Raji (cell line): ENCODE results near the gene WDR45B.

Source experiments
- POLR2A ChIP-seq: IDR thresholded peaks from 2 replicates; pipeline ENCODE4 v1.6.1; 2011; ENCODE audit warnings: low read depth, low read length, control low read depth; ENCODE audit not compliant: insufficient read depth

Gene WDR45B

DNA sequence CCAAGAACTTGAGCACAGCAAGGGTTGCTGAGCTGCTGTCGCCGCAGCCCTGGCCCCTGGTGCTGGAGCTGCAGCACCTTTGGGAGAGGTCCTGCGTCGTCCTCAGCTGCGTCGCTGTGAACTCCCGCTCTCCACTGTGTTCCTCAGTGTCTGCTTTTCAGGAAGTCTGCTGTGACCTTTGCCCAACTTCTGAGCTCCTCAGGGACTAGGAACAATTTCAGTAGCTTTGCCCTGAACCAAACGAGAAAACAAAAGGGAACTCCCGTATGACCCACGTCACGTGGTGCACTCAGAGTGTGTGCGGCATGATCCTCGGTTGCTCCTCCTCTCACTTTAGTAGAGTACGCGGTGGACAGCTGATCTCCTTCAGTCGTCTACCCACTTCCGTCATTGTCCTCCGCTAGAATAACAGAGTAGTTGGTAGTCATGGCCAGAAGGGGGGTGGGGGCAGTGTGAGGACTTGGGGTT, 44.2 kb downstream of the WDR45B start:
- no peak for TF ChIP-seq POLR2A

DNA sequence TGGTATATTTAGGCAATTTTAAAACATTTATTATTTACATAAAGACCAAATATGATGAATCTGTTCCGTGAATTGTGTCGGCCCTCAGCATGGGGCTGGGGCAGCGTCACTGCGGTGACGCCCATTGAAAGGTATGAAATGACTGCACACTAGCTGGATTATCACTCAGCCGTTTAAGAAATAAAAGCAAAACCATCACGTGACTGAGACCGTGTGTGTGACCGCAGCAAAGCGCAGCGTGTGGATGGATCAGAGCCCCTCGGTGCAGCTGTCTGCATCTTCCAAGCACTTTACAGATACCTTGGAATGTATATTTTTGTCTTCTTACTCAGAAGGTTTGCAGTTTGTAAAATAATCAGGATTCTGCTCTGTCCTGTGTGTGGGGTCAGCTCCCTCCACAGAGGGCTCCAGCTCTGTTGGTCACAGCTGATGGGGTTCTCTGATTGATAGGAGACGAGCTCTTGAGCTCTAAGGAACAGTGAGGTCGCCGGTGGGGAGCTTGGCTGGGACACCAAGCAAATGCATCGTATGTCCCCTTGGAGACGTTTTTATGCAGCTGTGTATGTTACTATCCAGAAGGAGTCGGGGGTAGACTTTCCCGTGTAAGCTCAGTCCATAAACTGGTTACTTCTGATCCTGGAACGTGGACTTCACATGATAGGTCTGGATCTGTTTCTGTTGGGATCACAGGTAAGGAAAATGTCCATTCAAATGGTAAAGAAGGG, 45.1 kb downstream of the WDR45B start:
- TF ChIP-seq POLR2A: no peak

DNA sequence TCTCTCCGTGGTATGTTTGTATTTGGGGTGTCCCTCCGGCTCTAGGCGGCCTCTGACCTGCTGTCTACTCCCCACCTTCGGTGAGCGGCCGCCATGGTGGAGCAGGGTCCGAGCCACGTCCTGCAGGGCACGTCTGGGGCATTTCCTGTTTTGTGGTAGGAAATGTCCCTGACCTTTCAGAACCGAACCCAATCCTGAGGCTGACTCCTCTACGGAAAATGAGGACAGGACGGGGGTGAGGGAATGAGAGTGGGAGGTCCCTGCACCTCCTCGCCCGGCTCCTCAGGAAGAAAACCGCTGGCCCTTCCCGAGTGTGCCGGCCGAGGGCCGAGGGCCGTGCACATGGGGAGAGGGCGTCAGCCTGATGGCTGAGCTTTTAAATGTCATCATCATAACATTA, 45.8 kb downstream of the WDR45B start:
- no peak for TF ChIP-seq POLR2A

DNA sequence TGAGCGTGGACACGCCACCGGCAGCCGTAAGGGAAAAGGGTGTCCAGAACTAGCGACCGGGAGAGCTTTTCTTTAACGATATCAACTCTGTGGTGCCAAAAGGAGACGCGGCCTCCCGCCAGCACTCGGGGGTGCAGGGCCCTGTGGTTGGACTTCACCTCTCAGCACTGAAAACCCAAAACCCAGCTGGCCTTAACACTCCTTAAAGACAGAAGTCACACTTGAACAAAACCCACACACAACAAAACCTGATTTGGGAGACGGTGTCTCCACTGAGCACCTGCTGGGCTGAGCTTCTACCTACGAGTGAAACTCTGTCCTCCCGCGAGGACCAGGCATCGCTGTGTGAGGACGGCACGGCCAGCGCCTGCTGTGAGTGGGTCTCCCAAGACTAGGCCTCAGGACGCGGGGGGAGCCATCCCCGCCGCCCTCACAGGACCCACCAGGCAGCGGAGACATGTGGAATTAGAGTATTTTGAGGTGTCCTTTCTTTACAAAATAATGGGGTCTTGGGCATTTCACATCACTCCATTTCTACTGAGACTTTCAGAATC, 46.7 kb downstream of the WDR45B start:
- no peak for TF ChIP-seq POLR2A

DNA sequence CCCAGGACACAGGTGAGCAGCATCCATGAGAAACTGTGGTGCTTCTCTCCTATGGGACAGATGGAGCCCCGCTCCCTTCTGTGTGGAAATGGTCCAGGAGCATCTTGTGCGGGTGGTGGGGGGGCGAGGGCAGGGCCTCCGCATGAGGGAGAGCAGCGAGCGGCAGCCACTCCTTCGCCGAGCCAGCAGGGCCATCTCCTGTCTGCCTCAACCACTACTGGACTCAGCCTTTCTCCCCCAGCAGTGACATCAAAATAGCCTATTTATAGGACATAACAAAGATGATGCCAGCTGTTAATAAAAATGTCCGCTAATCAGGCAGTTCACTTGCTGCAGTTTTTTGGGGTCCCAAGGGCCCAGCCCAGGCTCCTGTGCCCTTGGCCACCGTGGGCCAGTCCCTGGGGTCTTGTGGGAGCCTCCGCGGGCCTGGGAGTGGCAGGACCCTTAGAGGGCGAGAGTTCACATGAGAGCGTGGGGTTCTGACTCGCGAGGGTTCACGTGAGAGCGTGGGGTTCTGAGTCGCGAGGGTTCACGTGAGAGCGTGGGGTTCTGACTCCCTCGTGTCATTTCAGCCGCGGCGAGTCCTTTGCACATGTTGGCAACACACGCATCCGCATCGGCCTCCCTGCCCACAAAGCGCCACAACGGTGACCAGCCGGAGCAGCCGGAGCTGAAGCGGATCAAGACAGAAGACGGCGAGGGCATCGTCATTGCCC, 47.4 kb downstream of the WDR45B start:
- no peak for TF ChIP-seq POLR2A

DNA sequence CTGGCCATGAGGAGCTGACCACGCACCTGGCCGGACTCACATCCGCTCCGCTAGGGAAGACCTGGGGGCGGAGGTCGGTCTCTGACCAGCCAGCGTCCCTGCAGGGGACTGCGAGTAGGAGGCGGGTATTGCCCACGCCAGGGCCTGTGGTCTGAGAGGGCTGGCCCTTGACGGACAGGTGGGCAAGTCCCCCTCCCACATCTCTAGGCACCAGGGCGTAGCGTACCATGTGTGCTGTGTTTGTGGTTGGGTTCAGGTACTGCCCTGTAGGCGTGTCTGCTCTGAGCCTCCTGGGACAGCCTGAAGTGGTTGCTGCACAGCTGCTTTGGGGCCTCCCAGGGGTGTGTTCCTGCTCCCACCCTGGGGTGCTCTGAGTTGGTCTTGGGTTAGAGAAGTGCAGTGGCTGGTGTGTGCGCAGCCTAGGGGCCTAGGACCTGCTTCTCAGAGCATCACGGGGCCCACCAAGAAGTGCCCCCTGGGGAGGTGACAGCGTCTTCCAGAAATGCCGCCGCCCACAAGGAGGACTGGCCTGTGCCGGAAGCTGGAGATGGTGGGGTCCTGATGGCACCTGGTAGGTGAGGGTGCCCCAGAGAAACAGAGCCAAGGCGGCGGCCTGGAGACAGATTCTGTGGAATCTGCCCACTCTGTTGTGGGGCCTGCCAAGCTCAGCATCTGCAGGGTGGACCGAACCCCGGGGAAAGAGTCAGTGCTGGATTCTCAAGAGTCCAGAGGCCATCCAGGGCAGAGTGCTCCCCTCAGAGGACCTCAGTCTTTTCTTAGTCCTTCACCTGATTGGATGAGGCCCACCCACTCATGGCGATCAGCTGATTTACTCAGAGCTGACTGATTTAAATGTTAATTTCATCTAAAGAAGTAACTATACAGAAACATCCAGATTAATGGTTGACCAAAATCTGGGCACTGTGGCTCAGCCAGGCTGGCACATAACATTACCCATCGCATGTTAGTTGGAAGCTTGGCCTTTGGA, 48.3 kb downstream of the WDR45B start:
- no peak for TF ChIP-seq POLR2A

DNA sequence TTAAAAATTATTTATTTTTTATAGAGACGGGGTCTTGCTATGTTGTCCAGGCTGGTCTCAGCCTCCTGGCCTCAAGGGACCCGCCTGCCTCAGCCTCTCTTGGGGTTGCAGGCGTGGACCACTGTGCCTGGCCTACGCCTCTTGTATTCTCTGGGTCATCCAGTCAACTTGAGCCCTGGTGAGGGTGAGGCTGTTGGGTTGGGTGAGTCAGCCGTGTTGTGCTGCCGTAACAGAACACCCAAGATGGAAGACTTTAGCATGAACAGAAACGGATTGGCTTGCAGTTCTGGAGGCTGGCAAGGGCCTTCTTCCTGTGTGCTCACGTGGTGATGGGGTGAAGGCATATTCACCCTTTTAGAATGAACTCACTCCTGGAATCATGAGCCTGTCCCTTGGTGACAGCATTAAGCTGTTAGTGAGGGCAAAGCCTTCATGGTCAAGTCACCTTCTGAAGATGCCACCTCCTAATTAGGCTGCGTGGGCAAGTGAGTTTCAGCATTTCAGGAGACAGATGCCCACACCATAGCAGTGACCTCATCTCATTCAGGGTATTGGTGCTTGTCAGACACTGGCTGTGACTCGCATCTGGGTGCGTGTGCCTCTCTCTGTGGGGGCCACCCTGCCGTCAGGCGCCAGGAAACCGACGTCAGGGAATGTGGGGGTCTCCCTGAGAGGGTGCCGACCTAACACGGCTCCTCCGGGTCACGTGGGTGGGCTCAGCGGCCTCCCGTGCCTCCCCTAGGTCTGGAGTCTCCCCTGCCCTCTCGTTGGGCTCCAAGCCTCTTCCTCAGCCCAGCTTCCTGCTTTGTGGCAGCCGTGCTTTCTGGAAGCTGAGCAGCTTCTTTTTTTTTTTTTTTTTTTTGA, 49.8 kb downstream of the WDR45B start:
- no peak for TF ChIP-seq POLR2A

DNA sequence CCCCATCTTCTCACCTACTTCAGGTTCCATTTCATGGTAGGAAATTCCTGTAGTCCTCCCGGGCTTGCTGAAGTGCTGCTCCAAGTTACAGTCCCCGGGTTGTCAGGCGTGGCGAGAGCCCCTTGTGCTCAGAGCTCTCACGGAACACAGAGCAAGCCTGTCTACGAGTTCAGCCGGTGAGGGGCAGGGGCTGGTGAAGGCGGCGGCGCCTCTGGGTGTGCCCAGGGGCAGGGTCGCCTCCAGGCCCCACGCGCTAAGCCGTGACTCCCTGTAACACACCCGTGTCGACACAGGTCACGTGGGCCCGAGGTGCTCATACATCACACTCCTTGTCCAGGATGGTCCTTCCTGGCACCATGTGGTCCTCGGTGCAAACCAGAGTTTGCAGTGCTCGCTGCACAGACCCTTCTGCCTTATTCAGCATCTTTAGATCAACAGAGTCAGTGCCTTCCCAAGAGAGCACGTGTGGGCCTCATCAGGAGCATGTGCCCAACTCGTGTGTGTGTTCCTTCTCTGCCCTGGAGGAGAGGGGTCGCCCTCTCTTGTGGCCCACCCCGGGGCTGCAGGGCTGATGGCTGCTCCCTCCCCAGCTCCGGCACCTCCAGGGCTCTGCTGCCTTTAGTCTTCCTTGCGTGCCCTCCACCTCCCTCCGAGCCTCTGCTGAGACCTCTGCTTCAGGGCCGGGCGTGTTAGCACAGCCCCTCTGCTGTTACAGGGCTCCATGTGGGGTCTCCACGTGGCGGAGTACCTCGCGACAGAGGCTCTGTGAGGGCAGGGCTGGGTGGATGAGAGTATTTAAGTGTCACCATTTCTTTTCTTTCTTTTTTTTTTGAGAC, 51.2 kb downstream of the WDR45B start:
- TF ChIP-seq POLR2A: no peak

DNA sequence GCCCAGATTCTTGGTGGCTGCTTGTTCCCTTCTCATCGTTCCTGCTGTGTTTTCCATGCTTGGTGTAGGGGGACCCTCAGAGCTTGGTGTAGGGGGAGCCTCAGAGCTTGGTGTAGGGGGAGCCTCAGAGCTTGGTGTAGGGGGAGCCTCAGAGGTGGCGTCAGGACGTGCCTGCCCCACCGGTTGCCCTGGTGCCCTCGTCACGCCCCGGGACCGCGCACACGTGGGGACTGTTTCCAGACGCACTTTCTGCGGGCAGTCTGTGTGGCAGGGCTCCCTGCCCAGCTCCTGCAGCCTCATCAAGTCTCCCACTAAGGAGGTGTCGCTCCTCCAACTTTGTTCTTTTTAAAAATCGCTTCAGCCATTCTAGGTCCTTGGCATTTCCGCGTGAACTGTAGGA, 51.9 kb downstream of the WDR45B start:
- no peak for TF ChIP-seq POLR2A

DNA sequence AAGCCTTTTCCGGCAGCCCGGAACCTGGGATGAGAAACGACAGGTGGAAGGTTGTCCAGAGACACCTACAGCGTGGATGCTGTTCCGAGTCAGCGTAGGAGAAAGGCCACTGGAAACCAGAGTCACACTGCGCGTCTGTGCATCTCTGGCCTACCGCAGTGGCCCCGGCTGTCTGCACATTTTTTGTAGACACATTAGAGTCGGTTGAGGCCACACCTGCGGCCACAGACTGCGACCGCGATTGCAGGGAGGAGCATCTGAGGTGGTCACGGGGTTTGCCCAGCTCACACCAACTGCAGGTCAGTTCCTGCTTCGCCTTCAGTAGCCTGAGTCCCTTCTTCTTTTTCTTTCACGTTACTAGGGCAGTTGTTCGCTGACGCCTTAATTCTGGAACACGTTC, 52.4 kb downstream of the WDR45B start:
- no peak for TF ChIP-seq POLR2A

DNA sequence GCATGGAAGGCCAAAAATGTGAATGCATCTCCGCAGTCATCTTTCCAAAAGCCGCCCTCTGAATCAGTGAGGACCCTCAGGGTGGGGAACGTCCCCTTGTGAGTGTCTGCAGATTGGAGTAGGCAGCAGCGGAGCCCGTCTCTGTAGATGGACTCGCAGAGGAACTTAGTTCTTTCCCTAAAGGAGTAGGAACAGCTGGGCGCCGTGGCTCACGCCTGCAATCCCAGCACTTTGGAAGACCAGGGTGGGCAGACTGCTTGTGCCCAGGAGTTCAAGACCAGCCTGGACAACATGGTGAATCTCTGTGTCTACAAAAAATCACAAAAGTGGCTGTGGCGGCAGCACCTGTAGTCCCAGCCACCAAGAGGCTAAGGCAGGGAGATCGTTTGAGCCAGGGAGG, 53.7 kb downstream of the WDR45B start:
- TF ChIP-seq POLR2A: no peak

DNA sequence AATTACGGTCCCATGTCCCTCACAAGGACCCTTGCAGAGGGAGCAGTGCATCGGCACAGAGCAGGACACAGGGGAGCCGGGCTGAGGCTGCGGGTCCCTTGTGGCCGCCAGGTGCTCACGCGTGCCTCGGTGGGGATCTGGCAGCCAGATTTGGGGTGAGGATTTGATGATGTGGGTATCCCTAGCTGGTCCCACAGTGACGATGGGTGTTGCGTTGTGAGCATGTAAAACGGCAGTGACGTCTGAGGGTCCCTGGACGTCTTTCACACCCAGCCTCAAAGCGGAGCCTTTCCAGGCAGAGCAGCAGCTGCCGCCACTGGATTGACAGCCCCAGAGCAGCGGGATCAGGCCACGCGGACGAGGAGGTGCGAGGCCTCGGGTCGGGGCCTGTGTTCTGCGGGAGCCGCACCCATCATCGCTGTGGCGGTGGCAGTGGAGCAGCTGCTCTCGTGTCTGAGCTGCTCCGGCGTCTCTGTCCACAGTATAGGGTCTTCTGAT, 54.6 kb downstream of the WDR45B start:
- no peak for TF ChIP-seq POLR2A

DNA sequence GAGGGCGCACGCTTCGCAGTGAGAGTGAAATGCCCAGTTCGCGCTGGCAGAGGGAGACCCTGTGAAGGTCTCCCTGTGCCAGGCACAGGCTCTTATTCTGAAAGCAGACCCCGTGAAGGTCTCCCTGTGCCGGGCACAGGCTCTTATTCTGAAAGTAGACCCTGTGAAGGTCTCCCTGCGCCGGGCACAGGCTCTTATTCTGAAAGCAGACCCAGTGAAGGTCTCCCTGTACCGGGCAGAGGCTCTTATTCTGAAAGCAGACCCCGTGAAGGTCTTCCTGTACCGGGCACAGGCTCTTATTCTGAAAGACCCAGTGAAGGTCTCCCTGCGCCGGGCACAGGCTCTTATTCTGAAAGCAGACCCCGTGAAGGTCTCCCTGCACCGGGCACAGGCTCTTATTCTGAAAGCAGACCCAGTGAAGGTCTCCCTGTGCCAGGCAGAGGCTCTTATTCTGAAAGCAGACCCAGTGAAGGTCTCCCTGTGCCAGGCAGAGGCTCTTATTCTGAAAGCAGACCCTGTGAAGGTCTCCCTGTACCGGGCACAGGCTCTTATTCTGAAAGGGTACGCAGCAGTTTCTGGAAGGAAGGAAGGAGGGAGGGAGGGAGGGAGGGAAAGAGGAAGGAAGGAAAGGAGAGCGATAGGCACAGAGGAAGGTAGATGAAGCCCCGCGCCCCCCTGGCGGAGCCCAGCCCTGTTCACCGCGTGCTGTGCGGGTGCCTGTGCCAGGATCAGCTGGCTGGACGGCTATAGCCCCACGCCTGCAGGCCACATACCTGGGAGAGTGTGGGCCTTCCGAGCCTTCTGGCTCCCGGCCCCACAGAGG, 55.3 kb downstream of the WDR45B start:
- TF ChIP-seq POLR2A: no peak

DNA sequence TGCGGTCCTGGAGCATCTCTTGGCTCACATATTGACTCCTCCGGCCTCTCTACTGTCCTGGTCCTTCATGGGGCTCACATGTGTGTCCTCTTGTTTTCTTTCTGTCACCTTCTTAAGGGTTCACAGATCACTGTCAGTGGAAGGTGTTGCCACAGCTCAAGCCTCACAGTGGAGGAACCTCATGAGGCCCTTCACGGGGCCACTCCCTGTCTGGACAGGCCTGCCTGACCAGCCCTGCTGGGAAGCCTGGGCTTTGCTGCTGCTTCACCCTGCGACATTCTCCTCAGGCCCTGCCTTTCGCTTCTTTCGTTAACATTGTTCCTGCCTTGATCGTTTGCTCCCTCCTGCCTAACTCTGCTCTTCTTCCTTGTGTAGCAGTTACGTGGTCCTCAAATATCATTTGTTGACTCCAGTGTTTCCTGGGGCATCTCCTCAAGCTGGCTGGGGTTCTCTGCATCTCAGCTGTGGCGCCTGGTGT, 55.9 kb downstream of the WDR45B start:
- TF ChIP-seq POLR2A: no peak
